A549 (cell line): ENCODE measurements around the gene F10.

Experiments
- PHF8 ChIP-seq: fragments of 200-600 bp; sonication (generic); IDR thresholded peaks from 2 replicates; pipeline ENCODE4 v1.6.1; 2016; ENCODE audit warnings: low read depth, mild to moderate bottlenecking, antibody characterized with exemption, moderate library complexity, borderline replicate concordance
- POLR2A ChIP-seq: IDR thresholded peaks from 2 replicates; pipeline ENCODE4 v1.6.1; 2012; ENCODE audit warnings: mild to moderate bottlenecking, low read length
- RAD21 ChIP-seq, 2 experiments: fragments of >200 bp in 1 of 2; sonication (Bioruptor Twin) in 1 of 2; formaldehyde crosslinking in 1 of 2; IDR thresholded peaks in 1 of 2; conservative IDR thresholded peaks in 1 of 2; 2 replicates in 1 of 2; 3 replicates in 1 of 2; pipeline ENCODE4 v1.6.1; 2012 to 2018; ENCODE audit warnings: inconsistent platforms in 1 of 2
- ZFP36 ChIP-seq: fragments of 450-650 bp; IDR thresholded peaks from 2 replicates; pipeline ENCODE4 v1.6.1; 2014; ENCODE audit warnings: borderline replicate concordance; ENCODE audit not compliant: partially characterized antibody
- TF ChIP-seq, protein P1 (sequence below): fragments of >200 bp; sonication (Bioruptor Twin); formaldehyde crosslinking; IDR thresholded peaks from 3 replicates; pipeline ENCODE4 v1.5.1; 2016
- TF ChIP-seq, protein P2 (sequence below): fragments of 200-600 bp; sonication (generic); IDR thresholded peaks from 2 replicates; pipeline ENCODE4 v1.6.1; 2016; ENCODE audit warnings: antibody characterized with exemption, mild to moderate bottlenecking, moderate library complexity

DNA sequence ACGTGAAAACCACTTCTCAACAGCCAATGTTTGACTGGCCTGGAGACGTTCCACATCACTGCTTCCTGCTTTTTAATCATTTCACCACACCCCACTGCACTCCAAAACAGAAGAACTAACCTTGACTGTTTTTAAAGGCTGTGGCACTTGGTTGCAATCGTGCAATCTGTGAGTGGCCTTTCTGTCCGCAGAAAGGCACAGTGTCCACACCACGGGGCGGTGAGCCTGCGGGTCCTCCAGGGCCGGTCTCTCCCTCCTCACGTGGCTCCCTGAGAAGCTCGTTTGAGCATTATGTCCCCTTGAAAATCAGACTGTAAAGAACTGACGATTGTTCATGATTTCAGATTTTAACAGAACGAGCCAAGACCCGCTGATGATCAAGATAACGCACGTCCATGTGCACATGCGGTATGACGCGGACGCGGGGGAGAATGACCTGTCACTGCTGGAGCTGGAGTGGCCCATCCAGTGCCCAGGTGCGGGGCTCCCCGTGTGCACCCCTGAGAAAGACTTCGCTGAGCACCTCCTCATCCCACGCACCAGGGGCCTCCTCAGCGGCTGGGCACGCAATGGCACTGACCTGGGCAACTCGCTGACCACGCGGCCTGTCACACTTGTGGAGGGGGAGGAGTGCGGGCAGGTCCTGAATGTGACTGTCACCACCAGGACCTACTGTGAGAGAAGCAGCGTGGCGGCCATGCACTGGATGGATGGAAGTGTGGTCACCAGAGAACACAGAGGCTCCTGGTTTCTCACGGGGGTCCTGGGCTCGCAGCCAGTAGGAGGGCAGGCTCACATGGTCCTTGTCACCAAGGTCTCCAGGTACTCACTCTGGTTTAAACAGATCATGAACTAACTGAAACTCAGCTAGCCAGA, 48.9 kb downstream of the F10 start:
- TF ChIP-seq POLR2A: no peak
- TF ChIP-seq, protein P1, sequence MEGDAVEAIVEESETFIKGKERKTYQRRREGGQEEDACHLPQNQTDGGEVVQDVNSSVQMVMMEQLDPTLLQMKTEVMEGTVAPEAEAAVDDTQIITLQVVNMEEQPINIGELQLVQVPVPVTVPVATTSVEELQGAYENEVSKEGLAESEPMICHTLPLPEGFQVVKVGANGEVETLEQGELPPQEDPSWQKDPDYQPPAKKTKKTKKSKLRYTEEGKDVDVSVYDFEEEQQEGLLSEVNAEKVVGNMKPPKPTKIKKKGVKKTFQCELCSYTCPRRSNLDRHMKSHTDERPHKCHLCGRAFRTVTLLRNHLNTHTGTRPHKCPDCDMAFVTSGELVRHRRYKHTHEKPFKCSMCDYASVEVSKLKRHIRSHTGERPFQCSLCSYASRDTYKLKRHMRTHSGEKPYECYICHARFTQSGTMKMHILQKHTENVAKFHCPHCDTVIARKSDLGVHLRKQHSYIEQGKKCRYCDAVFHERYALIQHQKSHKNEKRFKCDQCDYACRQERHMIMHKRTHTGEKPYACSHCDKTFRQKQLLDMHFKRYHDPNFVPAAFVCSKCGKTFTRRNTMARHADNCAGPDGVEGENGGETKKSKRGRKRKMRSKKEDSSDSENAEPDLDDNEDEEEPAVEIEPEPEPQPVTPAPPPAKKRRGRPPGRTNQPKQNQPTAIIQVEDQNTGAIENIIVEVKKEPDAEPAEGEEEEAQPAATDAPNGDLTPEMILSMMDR: no peak
- TF ChIP-seq RAD21 (conservative IDR thresholded peaks at IDR 0.05 in 1 of 2, IDR thresholded peaks at IDR 0.05 in 1 of 2): no peak
- TF ChIP-seq, protein P2, sequence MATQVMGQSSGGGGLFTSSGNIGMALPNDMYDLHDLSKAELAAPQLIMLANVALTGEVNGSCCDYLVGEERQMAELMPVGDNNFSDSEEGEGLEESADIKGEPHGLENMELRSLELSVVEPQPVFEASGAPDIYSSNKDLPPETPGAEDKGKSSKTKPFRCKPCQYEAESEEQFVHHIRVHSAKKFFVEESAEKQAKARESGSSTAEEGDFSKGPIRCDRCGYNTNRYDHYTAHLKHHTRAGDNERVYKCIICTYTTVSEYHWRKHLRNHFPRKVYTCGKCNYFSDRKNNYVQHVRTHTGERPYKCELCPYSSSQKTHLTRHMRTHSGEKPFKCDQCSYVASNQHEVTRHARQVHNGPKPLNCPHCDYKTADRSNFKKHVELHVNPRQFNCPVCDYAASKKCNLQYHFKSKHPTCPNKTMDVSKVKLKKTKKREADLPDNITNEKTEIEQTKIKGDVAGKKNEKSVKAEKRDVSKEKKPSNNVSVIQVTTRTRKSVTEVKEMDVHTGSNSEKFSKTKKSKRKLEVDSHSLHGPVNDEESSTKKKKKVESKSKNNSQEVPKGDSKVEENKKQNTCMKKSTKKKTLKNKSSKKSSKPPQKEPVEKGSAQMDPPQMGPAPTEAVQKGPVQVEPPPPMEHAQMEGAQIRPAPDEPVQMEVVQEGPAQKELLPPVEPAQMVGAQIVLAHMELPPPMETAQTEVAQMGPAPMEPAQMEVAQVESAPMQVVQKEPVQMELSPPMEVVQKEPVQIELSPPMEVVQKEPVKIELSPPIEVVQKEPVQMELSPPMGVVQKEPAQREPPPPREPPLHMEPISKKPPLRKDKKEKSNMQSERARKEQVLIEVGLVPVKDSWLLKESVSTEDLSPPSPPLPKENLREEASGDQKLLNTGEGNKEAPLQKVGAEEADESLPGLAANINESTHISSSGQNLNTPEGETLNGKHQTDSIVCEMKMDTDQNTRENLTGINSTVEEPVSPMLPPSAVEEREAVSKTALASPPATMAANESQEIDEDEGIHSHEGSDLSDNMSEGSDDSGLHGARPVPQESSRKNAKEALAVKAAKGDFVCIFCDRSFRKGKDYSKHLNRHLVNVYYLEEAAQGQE: no peak
- no peak for TF ChIP-seq ZFP36
- TF ChIP-seq PHF8: no peak
